ENCODE results near the gene MACC1.
A peak's percentile ranks its signal among the peaks of the same experiment; 100 is the strongest.
"Not testable (repeated sequence)": the region's sequence is repeated elsewhere in the genome, so short reads cannot be mapped to it uniquely, and the experiment has no call there.

MACC1 gene

DNA sequence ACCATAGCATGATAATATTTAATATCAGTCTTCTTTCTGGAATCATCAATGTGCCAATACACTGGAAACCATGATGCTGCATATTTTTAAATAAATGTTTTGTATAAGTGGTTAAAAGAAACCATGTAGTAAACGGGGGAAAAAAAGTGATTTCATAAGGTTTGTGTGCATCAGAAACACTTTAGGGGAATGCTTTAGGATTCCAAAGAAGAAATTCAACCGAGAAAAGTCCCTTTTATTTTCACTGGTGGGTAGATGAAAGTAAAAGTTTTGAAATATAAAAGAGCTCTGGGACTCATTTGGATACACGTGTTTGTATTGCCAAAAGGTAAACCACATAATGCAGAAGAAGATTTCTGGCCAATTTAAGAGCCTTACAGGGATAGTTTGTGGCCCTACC lies 11.9 kb upstream of the MACC1 start:
- DNase-seq, result no peak

DNA sequence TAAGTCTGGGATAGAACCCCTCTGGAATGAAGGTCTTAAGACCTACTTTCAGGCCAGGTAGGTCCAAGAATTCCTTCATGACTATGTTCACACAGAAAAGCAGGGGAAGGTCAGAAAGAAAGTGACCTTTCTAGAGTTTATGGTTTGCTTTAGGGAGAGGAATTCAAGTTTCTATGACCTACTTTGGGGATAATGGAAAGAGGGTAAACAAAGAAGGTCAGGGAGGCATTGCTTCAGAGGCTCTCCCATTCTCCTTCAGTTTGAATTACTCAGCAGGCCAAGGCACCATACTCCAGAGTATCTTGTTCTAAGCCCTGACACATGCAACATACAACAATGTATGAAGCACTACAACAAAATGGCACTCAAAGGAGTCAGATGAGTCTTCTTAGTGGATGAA lies 11.5 kb upstream of the MACC1 start:
- no peak for DNase-seq

DNA sequence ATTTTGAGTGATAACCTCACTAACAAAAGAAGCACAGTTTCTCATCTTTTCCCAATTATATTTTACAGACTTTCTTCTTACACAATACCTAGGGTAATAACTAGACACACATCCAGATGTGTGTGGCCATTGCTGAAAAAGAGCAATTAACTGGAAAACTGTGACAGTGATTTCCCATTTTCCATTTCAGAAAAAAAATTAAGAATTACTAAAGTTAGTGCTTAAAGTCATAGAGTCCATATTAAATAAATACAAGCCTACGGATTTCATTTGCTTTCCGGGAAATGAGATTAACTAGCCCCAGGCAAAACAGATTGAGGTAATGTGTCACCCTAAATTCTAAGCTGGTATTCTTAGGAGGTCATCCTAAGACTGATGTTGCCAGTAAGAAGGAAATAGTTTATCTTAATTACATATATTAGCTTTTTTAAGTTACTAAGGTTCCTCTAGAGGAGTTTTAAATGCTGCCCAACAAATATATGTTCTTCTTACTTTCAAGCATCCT lies 10.2 kb upstream of the MACC1 start:
- no peak for DNase-seq

DNA sequence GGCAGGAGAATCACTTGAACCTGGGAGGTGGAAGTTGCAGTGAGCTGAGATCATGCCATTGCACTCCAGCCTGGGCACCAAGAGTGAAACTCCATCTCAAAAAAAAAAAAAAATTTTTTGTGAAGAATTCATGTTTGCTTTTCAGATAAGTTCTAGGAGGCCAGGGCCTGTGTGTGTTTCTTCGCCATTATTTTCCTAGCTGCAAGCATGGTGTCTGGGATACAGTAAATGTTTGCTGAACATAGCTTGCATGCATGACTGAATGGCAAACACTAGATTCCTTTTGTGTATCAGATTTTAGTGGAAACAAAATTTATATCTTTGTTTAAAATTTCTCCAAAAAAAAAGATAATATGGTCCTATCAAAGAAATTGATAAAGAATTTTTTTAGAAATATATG lies 9.7 kb upstream of the MACC1 start:
- DNase-seq, result no peak

DNA sequence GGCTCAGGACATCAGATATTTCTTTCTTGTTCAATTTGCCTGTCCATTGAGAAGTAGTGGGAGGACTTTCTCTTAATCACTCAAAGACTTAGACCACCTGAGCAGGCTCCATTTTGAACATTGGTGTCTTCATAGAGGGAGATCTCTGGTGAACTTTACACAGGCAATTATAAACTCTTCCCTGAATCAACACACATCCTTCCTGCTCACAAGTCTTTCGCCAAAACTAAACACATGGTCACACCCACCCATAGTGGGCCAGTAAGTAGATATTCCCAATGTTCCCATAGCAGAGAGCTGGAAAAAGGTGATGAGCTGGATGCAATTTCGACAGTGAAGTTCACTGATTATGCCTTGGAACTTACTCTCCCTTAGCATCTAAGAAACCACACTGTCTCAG lies 8.2 kb upstream of the MACC1 start:
- DNase-seq, result no peak

DNA sequence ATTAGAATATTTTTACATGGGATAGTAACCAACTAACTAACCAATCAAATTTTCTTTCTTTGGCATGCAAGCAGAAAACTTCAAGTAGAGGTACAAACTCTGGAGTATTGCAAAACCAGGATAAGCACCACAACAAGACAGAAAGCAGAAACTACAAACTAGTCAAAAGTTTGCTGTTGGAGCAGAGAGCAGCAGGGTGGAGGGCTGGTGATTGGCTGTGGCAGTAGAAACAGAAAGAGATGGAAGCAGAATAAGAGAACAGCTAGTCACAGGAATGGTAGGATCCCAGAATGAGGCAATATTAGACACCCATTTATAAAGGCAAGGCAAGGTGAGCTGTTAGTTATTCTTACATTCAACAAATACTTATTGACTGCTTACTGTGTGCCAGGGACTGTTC lies 6.8 kb upstream of the MACC1 start:
- DNase-seq, result no peak

DNA sequence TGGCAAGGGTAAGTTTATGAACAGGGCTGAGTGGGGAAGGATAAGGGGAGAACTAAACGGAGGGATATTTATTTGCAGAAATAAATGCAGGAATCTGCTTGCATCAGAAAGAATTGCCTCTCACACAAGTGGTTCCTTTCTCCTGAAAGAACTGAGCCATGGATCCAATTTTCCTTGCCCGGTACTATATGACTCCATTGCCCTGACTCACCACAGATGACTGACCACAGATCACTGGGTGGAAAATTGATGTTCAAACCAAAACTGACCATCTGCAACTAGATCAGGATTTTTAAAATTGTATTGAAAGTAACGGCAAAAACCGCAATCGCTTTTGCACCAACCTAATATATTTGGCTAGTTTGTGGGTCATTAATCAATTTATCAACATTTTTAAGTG lies 6.2 kb upstream of the MACC1 start:
- DNase-seq, result no peak

DNA sequence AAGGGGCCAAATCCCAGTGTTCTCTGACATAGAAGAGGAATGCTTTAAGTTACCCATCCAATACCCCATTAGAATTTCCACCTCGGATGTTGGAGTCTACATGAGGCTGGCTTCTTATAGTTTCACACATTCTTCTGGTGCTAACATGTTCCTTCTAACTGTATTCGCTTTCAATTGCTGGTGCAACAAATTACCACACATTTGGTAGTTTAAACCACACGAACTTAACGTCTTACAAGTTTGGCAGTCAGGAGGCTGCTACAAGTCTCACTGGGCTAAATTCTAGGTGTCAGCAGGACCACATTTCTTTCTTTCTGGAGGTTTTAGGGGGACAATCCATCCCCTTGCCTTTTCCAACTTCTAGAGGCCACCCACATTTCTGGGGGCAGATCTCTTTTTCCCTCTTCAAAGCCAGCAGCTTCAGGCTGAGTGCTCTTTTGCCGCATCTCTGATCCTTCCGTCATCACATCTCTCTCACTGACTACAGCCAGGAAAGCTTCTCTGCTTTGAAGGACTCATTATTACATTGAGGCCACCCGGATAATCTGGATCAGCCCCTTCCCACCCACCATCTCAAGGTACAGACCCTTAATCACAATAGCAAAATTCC lies 5.1 kb upstream of the MACC1 start:
- DNase-seq, result no peak

DNA sequence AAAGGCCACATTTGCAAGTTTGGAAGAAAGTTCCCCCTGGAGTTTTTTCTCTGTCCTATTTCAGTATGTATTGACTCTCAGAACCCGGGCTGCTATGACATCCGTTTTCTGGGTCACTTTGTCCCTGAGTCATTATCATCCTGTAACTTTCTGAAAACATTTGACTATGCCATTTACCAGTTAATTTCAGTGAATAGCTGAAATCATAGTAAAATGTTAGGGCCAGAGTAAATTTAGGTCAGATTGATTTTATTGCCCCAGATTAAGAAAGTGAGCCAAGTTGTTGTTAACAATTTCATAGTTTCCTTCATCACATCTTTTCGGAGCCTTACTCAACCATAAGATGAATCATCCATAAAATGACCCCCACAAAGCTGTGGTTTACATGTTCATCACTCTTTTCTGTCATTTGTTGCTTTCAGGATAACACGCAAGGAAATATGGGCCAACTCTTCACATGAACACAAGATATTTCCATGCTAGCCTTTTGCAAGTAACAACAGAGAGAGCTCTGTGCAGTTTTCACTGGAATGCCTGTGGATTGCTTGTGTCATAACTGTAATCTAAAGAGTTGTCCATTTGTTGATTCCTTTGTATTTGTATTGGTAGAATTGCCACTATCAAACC lies 3.9 kb upstream of the MACC1 start:
- DNase-seq, result no peak

DNA sequence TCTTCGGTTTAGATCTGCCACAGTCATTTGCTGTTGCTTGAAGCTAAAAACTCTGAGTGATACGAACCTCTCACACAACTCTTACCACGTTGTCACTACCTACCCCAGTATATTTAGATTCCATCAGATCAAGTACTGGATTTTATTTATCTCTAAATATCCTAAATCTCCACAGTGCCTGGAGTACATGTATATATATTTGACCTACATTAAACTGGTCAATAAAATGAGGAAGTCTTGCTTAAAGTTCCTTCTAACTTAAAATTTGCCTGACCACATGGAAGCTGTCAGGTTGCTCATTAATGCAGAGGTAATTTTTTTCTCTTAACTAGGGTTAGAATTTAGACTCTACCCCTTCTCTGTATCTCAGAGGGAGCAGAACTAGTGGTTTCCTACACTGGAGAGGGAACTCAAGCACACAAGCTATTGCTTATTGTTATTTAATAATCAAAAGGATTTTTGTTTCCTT lies 3.1 kb upstream of the MACC1 start:
- DNase-seq, result no peak

DNA sequence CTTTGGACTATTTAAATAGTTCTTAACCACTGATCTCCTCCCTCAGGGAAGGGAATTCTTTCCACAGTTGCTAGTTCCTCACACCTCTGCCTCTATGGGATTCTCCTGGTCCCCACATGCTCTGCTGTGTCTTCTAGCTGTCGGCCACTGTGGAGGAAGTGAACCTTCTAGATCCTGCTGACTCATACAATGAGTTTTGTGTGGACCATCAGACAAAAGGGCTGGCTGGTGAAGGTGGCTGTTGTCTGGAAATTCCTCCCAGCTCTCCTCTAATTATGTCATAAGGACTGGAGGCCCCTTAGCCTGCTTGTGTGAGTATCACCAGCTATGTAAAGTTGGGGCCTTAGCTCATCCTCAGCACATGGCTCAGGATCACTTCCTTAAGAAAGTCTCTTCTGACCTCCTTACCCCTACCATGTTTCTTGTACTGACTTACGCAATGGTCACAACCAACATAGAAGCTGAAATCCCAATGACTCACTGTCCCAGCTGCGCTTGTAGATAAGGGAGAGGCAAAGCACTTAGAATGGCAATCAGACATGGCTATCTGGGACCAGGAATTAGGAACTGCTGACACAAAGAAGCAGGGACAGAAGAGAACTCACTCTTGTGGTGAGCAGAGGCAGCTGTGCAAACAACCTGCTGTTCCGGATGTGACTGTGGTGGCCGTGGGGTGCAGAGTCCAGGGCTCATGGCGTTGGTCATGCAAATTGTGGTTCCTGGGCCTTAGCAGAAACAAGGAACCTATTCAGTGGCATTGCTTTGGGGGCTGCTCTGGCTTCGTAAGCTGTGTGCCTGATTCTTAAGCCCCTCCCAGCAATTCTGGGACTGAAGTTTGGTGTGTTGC lies 2.5 kb upstream of the MACC1 start:
- peak; percentile 44 for DNase-seq

DNA sequence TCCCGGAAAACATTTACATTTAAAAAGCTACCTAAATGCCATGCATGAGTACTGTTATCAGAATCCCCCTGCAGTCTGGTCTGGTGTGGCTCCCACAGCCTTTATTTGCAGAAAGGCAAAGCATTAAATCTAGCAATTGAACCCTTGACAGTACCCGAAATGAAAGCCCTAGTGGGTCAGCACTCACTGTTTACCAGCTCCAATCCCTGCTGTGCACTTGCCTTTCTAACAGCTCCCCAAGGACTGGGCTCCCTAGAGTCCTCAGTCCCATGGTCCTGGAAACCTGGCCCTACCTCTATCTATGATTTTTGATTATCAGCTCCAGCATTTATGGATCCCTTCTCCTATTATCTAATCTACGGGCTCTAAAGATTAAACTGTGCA lies 1.9 kb upstream of the MACC1 start:
- no peak for DNase-seq

DNA sequence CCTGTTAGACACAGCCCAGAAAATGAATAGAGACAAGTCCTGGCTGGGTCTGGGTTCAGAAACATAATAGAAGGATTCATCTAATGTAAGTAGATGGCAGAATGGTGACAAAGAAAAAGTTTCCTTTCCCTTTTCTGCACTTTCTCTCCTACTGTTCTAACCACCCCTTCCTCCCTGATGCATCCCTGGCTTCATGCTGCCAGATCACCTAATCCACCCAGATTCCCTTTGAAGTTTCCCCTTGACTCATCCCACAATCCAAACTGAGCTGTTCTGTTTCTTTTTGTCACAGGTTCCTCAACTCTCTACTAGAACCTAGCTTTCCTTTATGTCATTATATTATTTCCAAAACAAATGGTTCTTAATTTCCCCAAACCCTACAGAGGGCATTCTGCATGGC lies 1.1 kb upstream of the MACC1 start:
- no peak for DNase-seq

DNA sequence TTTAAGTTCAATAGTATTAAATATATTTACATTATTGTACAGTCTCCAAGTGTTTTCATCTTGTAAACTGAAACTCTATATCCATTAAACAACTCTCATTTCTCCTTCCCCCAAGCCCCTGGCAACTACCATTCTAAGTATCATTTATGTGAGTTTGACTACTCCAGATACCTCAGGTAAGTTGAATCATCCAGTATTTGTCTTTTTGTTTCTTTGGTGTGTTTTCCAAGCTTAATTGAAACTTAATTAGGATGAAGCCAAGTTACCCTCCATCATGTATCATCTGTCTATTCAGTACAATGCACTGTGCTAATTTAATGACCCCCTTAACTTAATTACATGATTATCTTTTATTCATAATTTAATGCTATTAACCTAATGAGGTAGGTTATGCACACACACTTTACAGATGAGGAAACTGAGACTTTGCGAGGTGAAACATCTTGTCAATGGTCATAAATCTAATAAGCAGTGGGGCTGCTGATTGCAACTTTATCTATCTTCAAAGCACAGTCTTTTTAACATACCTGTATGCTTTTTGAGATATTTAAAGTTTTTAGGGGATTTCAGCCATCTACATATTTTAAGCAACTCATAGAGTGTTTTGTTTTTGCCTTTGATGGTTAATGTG lies 663 bp downstream of the MACC1 start:
- DNase-seq, result no peak

DNA sequence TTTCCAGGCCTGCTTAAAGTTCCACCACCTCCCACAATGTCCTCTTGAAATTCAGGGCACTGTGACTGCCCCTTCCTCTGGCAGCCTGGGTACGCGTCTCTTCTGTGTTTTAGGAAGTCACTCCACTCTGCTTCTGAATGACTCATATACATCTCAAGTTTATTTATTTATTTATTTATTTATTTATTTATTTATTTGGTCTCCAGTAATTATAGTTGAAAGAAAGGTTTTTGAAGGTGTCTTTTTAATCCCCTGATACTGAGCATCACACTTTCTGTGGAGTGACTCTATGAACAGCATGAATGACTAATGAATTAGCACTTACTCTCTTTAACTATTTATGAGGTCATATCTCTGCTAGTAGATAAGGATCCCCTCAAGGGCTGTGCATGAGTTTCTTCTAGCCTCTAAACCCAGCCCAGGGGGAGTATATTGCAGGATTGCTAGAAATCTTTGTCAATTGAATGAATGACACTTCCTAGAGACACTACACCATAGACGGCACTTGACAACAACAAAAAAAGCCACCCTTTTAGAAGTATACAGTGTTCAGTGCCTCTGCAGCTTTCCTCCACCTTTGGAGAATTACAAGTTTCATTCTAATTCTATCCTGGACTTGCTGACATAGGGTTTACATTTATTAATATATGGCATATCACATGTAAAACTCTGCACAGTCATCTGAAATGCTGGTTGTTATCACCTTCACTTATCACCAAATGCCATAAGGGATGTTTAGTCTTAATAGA lies 2.1 kb downstream of the MACC1 start:
- no peak for DNase-seq

DNA sequence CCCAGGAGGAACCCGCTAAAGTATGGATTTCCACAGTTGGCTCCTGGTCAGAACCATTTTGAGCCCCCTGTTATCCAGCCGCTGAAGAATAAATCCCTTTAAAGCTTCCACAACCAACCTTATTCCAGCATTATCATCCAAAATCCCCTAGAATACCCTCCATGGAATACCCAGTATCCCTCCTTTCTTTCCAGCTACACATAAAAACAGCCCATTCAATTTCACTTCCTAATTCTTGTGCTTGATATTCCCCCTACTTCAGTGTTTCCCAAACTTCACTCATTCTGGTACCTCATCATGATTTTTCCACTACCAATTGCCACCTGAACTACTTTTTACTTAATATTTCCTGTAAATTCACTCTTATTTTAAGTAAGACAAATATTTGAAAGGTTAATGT lies 3.1 kb downstream of the MACC1 start:
- no peak for DNase-seq

DNA sequence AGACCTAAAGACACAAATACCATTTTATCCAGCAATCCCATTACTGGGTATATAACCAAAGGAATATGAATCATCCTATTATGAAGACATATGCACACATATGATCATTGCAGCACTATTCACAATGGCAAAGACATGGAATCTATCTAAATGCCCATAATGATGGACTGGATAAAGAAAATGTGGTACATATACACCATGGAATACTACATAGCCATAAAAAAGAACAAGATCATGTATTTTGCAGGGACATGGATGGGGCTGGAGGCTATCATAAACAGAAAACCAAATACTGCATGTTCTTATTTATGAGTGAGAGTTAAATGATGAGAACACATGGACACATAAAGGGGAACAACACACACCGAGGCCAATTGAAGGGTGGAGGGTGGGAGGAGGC lies 3.8 kb downstream of the MACC1 start:
- no peak for DNase-seq

DNA sequence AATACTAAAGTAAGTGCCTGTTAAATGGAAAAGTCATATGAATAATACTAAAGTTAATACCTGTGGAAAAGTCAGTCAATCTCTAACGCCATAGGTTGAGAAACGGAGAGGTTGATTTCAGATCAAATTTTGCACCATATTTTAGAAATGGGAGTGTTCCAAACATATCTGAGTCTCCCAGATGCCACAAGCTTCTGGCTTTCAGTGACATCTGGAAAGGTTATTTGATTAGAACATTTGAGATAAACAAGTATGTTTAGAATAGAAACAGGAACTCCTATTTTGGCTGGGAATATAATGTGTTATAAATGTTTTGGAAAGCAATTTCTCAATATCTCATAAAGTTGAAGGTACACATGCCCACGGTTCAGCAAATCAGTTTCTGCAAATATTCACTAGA lies 5.8 kb downstream of the MACC1 start:
- no peak for DNase-seq

DNA sequence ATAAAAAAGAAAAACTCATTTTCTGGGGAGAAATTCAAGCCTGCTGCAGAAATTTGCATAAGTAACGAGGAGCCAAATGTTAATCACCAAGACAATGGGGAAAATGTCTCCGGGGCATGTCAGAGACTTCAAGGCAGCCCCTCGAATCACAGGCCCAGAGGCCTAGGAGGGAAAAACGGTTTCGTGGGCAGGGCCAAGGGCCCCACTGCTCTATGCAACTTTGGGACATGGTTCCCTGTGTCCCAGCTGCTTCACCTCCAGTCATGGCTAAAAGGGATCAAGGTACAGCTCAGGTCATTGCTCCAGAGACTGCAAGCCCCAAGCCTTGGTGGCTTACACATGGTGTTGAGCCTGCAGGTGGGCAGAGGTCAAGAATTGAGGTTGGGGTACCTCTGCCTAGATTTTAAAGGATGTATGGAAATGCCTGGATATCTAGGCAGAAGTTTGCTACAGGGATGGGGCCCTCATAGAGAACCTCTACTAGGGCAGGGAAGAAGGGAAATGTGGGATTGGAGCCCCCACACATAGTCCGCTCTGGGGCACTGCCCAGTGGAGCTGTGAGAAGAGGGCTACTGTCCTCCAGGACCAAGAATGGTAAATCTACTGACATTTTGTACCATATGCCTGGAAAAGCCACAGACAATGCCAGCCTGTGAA lies 8.4 kb downstream of the MACC1 start:
- no peak for DNase-seq

DNA sequence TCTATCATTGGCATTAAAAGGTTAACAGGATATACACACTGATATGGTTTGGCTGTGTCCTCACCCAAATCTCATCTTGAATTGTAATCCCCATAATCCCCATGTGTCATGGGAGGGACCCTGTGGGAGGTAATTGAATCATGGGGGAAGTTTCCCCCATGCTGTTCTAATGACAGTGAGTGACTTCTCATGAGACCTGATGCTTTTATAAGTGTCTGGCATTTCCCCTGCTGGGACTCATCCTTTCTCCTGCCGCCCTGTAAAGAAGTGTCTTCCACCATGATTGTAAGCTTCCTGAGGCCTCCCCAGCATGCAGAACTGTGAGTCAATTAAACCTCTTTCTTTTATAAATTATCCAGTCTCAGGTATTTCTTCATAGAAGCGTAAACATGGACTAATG lies 9.4 kb downstream of the MACC1 start:
- not testable (repeated sequence) for DNase-seq

DNA sequence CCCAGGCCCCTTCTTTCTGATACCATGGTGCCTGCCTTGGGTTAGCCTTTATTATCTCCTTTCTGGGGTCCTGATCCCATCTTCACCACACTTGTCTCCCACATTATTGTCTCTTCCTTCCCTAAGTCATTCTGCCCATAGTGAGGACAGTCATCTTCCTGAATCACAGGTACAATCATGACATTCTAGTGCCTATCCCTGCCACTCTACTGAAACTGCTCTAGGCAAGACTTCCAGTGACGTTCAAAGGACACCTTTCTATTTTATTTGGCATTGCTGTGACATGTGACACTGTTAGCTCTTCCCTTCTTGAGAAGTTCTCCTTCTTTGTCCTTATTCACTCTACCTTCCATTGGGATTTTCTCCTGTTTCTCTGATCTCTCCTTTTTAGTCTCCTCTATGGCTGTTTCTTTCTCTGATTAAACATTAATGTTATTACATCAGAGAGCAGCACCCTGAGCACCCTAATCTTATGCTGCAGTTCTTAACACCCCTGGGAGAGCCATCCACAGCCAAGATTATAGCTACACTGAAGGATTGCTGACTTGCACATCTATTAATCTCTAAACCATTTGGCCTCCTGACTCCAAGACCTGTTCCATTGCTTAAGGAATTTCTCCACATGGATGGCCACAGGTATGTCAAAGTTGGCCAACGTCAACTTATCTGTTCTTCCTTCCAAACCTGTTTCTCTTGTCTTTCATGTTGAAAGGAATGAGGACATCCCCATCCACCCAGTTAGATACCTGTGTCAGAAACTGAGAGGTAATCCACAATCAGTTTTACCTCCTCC lies 10.9 kb downstream of the MACC1 start:
- DNase-seq, result no peak

Data from midbrain (tissue), 1 donor.